NT2/D1 (cell line): ENCODE measurements around the gene SP5.

Experiments used
- YY1 ChIP-seq: IDR thresholded peaks from 2 replicates; pipeline ENCODE4 v1.6.1; 2011; ENCODE audit not compliant: insufficient read length, insufficient read depth
- ZNF274 ChIP-seq: IDR thresholded peaks from 2 replicates; pipeline ENCODE4 v1.6.1; 2011; ENCODE audit warnings: mild to moderate bottlenecking, low read depth, low read length

GRCh38 chr2:170715932-170716777 is 1.0 kb downstream of the SP5 start:
- TF ChIP-seq YY1 (no peak), ZNF274 (no peak)
